HEK293 (cell line): Measurements from ENCODE around the gene ZNF154.

Experiments
- BCL11A ChIP-seq: fragments of 450-650 bp; formaldehyde crosslinking; IDR thresholded peaks from 2 replicates; pipeline ENCODE4 v1.5.1; 2016; ENCODE audit warnings: low read depth, missing biosample characterization, missing genetic modification characterization
- CTCF ChIP-seq: fragments of 450-650 bp; formaldehyde crosslinking; IDR thresholded peaks from 2 replicates; pipeline ENCODE4 v1.5.1; 2016; ENCODE audit warnings: missing biosample characterization, missing genetic modification characterization
- FEZF1 ChIP-seq: fragments of 450-650 bp; formaldehyde crosslinking; IDR thresholded peaks from 2 replicates; pipeline ENCODE4 v1.5.1; 2016; ENCODE audit warnings: missing biosample characterization, missing genetic modification characterization
- HIC1 ChIP-seq: fragments of 450-650 bp; formaldehyde crosslinking; IDR thresholded peaks from 2 replicates; pipeline ENCODE4 v1.5.1; 2016; ENCODE audit warnings: missing biosample characterization, missing genetic modification characterization
- HOXC10 ChIP-seq: sonication (generic); formaldehyde crosslinking; IDR thresholded peaks from 2 replicates; pipeline ENCODE4 v1.8.1; 2023; ENCODE audit warnings: mild to moderate bottlenecking, missing genetic modification reagents
- KLF8 ChIP-seq: fragments of 450-650 bp; formaldehyde crosslinking; IDR thresholded peaks from 2 replicates; pipeline ENCODE4 v1.5.1; 2016; ENCODE audit warnings: missing biosample characterization, missing genetic modification characterization
- KLF9 ChIP-seq: fragments of 450-650 bp; formaldehyde crosslinking; IDR thresholded peaks from 2 replicates; pipeline ENCODE4 v1.5.1; 2016; ENCODE audit warnings: missing biosample characterization, missing genetic modification characterization, low read depth
- MYNN ChIP-seq: fragments of 450-650 bp; formaldehyde crosslinking; IDR thresholded peaks from 2 replicates; pipeline ENCODE4 v1.5.1; 2016; ENCODE audit warnings: missing biosample characterization, missing genetic modification characterization, borderline replicate concordance
- PRDM2 ChIP-seq: fragments of 450-650 bp; formaldehyde crosslinking; IDR thresholded peaks from 2 replicates; pipeline ENCODE4 v1.5.1; 2016; ENCODE audit warnings: missing biosample characterization, missing genetic modification characterization, borderline replicate concordance
- SP3 ChIP-seq: fragments of 450-650 bp; formaldehyde crosslinking; IDR thresholded peaks from 2 replicates; pipeline ENCODE4 v1.5.1; 2016; ENCODE audit warnings: missing biosample characterization, missing genetic modification characterization
- SP7 ChIP-seq: fragments of 450-650 bp; formaldehyde crosslinking; IDR thresholded peaks from 2 replicates; pipeline ENCODE4 v1.5.1; 2016; ENCODE audit warnings: missing biosample characterization, missing genetic modification characterization
- TSHZ1 ChIP-seq: fragments of 450-650 bp; formaldehyde crosslinking; IDR thresholded peaks from 2 replicates; pipeline ENCODE4 v1.5.1; 2016; ENCODE audit warnings: missing biosample characterization, missing genetic modification characterization, borderline replicate concordance
- YY1 ChIP-seq: fragments of 450-650 bp; formaldehyde crosslinking; IDR thresholded peaks from 2 replicates; pipeline ENCODE4 v1.5.1; 2018; ENCODE audit warnings: missing biosample characterization, missing genetic modification characterization
- YY2 ChIP-seq: fragments of 450-650 bp; formaldehyde crosslinking; IDR thresholded peaks from 2 replicates; pipeline ENCODE4 v1.5.1; 2016; ENCODE audit warnings: missing biosample characterization, missing genetic modification characterization
- ZBTB48 ChIP-seq: fragments of 450-650 bp; formaldehyde crosslinking; IDR thresholded peaks from 2 replicates; pipeline ENCODE4 v1.5.1; 2016; ENCODE audit warnings: missing biosample characterization, missing genetic modification characterization
- ZBTB8A ChIP-seq: fragments of 450-650 bp; formaldehyde crosslinking; IDR thresholded peaks from 2 replicates; pipeline ENCODE4 v1.5.1; 2016; ENCODE audit warnings: missing biosample characterization, missing genetic modification characterization
- ZNF114 ChIP-seq: fragments of 450-650 bp; formaldehyde crosslinking; IDR thresholded peaks from 2 replicates; pipeline ENCODE4 v1.5.0; 2017; ENCODE audit warnings: missing biosample characterization, missing genetic modification characterization
- ZNF133 ChIP-seq: fragments of 450-650 bp; formaldehyde crosslinking; IDR thresholded peaks from 2 replicates; pipeline ENCODE4 v1.5.1; 2016; ENCODE audit warnings: missing biosample characterization, missing genetic modification characterization
- ZNF140 ChIP-seq: fragments of 450-650 bp; formaldehyde crosslinking; IDR thresholded peaks from 2 replicates; pipeline ENCODE4 v1.5.1; 2016; ENCODE audit warnings: missing biosample characterization, missing genetic modification characterization
- ZNF16 ChIP-seq: fragments of 450-650 bp; formaldehyde crosslinking; IDR thresholded peaks from 2 replicates; pipeline ENCODE4 v1.5.1; 2016; ENCODE audit warnings: low read depth, missing biosample characterization, missing genetic modification characterization
- ZNF202 ChIP-seq: fragments of 450-650 bp; formaldehyde crosslinking; IDR thresholded peaks from 2 replicates; pipeline ENCODE4 v1.5.1; 2016; ENCODE audit warnings: missing biosample characterization, missing genetic modification characterization, borderline replicate concordance
- ZNF37A ChIP-seq: fragments of 450-650 bp; IDR thresholded peaks from 2 replicates; pipeline ENCODE4 v1.5.1; 2018; ENCODE audit warnings: missing biosample characterization, missing genetic modification characterization
- ZNF560 ChIP-seq: fragments of 450-650 bp; formaldehyde crosslinking; IDR thresholded peaks from 2 replicates; pipeline ENCODE4 v1.5.1; 2017; ENCODE audit warnings: missing biosample characterization, missing genetic modification characterization, borderline replicate concordance
- ZNF585B ChIP-seq: fragments of 450-650 bp; formaldehyde crosslinking; IDR thresholded peaks from 2 replicates; pipeline ENCODE4 v1.5.1; 2016; ENCODE audit warnings: missing biosample characterization, missing genetic modification characterization
- ZNF623 ChIP-seq: fragments of 450-650 bp; formaldehyde crosslinking; IDR thresholded peaks from 2 replicates; pipeline ENCODE4 v1.5.1; 2016; ENCODE audit warnings: missing biosample characterization, missing genetic modification characterization
- ZNF660 ChIP-seq: fragments of 450-650 bp; IDR thresholded peaks from 2 replicates; pipeline ENCODE4 v1.5.1; 2018; ENCODE audit warnings: missing biosample characterization, mild to moderate bottlenecking, missing genetic modification characterization
- ZNF830 ChIP-seq: fragments of 450-650 bp; IDR thresholded peaks from 2 replicates; pipeline ENCODE4 v1.5.0; 2018; ENCODE audit warnings: missing biosample characterization, missing genetic modification characterization, low read depth, mild to moderate bottlenecking, moderate library complexity

ZNF154 gene

GRCh38 chr19:57746580-57747471, 37.8 kb upstream of the ZNF154 start, which contains the start of gene ZNF776 (continued):
- TF ChIP-seq TSHZ1 (tag by site-specific recombination) (no peak), ZNF585B (tag by site-specific recombination) (no peak), ZNF830 (tag by site-specific recombination) (no peak), ZBTB8A (tag by site-specific recombination) (no peak), MYNN (tag by site-specific recombination) (no peak), BCL11A (no peak), HOXC10 (CRISPR knock-in tag) (peak; percentile 95; the same call in 1 of the 2 replicates), ZNF202 (tag by site-specific recombination) (no peak), ZNF37A (tag by site-specific recombination) (no peak), SP7 (tag by site-specific recombination) (peak; percentile 42; the same call in 1 of the 2 replicates), ZNF660 (tag by site-specific recombination) (peak; percentile 41; the same call in 1 of the 2 replicates), ZNF16 (no peak), YY1 (tag by site-specific recombination) (peak; percentile 66; the same call in 1 of the 2 replicates), KLF9 (tag by site-specific recombination) (no peak), ZNF623 (tag by site-specific recombination) (no peak), SP3 (peak; percentile 68), ZBTB48 (tag by site-specific recombination) (no peak), CTCF (tag by site-specific recombination) (peak; percentile 44; the same call in 1 of the 2 replicates), FEZF1 (tag by site-specific recombination) (no peak), ZNF133 (tag by site-specific recombination) (no peak), KLF8 (tag by site-specific recombination) (peak; percentile 72), ZNF560 (tag by site-specific recombination) (no peak), ZNF140 (tag by site-specific recombination) (no peak), HIC1 (tag by site-specific recombination) (no peak), PRDM2 (tag by site-specific recombination) (no peak), ZNF114 (tag by site-specific recombination) (0 out of 2 replicates have a peak, but pooled peaks have one; percentile 63), YY2 (tag by site-specific recombination) (peak; percentile 74; the same call in 1 of the 2 replicates)
